ENCODE data around the gene FAM222B. TPM values are rescaled to one million over a fixed set of nuclear protein-coding genes. Genes with fewer than 3 reads are reported as not detected.

Gene FAM222B
- total RNA-seq, 1 donor, result 6.9 TPM

DNA sequence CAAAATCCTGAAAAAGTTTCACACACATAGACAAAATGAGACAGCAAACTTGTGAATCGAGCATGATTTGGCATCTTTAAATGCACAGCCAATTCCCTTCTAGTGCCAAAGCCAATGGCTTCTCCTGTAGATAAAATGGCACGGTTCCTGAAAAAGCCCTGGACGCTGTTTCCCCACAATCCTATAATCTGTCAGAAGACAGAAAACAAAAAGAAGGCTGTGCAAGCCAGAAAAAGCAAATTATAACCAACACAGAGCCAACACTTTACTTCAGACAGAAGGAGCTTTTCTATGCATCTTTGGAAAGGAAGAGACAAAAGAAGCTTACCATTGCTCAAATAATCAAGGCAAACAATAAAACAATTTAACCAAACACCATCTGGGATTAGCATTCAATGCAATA, 23.8 kb downstream of the FAM222B start:
- no peak overlapping the region for H3K4me3 ChIP-seq (ENCODE audit: low read depth, low read length)
- TF ChIP-seq, protein P1, sequence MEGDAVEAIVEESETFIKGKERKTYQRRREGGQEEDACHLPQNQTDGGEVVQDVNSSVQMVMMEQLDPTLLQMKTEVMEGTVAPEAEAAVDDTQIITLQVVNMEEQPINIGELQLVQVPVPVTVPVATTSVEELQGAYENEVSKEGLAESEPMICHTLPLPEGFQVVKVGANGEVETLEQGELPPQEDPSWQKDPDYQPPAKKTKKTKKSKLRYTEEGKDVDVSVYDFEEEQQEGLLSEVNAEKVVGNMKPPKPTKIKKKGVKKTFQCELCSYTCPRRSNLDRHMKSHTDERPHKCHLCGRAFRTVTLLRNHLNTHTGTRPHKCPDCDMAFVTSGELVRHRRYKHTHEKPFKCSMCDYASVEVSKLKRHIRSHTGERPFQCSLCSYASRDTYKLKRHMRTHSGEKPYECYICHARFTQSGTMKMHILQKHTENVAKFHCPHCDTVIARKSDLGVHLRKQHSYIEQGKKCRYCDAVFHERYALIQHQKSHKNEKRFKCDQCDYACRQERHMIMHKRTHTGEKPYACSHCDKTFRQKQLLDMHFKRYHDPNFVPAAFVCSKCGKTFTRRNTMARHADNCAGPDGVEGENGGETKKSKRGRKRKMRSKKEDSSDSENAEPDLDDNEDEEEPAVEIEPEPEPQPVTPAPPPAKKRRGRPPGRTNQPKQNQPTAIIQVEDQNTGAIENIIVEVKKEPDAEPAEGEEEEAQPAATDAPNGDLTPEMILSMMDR (IDR thresholded peaks at IDR 0.05; ENCODE audit: insufficient read depth, low read depth, low read length), result no peak
- DNase-seq (ENCODE audit: low read depth), result no peak

DNA sequence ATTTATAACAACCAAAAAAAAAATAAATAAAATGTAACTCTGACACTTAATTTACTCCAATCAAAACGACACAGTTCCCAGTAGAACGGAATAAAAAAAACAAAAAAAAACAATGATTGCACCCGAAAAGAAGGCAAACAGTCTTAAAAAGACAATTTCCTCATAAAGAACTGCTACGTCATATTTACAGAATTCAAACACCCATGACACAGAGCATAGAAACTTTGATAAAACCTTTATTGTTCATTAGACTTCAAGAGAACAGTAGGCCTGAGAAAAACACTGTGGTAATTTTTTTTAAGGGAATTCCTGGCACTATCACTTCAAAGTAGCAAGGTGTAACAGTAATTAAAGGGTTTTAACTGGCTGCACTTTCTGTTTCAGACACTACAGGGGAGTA, 26.1 kb downstream of the FAM222B start:
- no peak overlapping the region for H3K4me3 ChIP-seq (ENCODE audit: low read depth, low read length)
- DNase-seq (ENCODE audit: low read depth), result peak; percentile 34
- TF ChIP-seq, protein P1 (IDR thresholded peaks at IDR 0.05; ENCODE audit: insufficient read depth, low read depth, low read length), result no peak

DNA sequence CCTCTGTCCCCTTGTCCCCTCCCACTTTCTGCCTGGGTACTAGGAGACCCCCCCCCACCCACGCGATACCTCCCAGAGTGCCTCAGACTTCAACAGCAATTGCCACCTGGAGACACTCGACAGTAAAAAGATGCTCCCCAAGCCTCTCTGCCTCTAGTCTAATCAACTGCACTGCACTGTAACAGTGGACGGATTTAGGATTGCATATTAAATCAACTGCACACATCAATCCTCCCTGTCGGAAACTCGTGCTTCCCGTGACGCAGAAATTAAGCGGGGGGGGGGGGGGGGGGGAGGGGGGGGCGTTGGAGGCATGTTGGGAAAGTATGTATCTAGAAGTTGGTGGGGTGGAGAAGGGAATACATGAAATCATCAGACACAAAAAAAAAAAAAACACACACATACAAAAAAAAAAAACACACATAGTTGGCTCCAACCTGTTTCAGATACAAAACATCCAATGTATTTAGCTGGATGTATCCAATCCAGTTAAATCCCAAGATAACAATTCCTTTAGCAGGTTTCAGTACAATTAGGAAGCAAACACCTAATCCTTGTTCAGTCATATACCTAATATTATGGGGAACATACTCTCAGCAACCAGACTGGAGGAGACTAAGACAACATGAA, 29.7 kb downstream of the FAM222B start:
- peak; percentile 81 for DNase-seq (ENCODE audit: low read depth)
- H3K4me3 ChIP-seq (ENCODE audit: low read depth, low read length), result peak overlapping the region; percentile 99
- TF ChIP-seq, protein P1 (IDR thresholded peaks at IDR 0.05; ENCODE audit: insufficient read depth, low read depth, low read length), result no peak

DNA sequence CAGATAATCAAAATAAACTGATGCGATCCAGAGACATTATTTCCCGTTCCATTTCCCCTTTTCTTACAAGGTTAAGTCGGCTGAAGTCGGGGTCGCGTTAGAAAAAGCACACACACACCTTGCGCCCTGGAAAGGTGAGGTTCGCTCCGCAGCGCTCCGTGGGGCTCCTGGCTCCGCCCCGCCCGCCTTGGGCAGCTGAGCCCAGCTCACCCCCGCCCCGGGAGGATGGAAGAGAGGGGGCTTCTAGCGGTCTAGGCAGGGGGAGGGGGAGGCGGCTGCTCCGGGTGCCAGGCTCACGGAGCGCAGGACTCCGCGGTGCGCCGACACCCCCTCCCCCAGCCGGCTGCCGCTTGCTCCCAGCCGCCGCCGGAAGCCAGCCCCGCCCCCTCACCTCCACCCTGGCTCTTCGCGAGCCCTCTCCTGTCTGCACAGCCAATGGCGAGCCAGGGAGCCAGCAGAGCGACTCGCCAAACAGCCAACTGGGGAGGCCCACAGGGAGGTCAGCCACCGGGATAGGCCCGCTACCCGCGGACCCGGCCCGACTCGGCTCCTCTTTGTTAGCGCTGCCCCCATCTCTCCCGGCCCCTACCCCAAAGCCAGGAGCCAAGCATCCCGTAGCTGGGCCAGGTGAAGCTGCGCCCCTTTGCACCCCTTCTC, 30.4 kb downstream of the FAM222B start:
- DNase-seq (ENCODE audit: low read depth), result peak; percentile 96
- TF ChIP-seq, protein P1 (IDR thresholded peaks at IDR 0.05; ENCODE audit: insufficient read depth, low read depth, low read length), result no peak
- H3K4me3 ChIP-seq (ENCODE audit: low read depth, low read length), result peak overlapping the region; percentile 99

DNA sequence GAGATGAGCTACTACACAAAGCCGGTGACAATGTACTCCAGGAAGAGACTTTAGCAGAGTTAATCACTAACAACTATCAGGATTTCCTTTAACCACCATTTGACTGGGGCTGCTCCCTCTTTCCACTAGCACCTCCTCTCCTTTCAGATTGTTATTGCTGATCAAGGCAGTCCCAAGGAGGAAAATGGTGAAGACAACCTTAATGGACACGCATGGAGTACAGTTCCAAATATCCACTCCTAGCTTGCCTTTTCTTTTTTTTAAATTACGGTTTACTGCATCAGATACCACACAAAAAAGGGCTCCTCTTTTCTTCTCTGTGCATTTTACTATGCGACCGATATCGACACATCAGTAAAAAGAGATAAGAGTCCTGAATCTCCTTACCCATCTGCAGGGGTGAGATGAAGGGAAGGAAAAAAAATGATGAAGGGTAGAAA, 30.9 kb downstream of the FAM222B start:
- peak overlapping the region; percentile 99 for H3K4me3 ChIP-seq (ENCODE audit: low read depth, low read length)
- TF ChIP-seq, protein P1 (IDR thresholded peaks at IDR 0.05; ENCODE audit: insufficient read depth, low read depth, low read length), result no peak
- peak; percentile 54 for DNase-seq (ENCODE audit: low read depth)

DNA sequence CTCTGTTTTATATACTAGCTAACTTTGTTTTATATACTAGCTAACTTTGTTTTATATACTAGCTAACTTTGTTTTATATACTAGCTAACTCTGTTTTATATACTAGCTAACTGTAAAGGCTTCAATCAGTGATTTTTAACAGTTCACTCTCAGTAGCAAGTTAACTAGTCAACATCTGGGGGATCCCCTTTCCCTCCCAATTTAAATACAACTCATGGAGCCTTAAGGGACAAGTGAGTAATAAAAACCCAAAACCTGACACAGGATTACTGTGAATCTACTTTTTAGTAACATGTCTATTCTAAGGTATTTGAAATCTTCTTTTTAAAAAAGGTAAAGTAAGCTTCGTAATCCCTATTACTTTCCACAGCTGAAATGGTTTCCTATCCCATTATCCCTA, 32.2 kb downstream of the FAM222B start:
- no peak for DNase-seq (ENCODE audit: low read depth)
- TF ChIP-seq, protein P1 (IDR thresholded peaks at IDR 0.05; ENCODE audit: insufficient read depth, low read depth, low read length), result no peak
- H3K4me3 ChIP-seq (ENCODE audit: low read depth, low read length), result no peak overlapping the region

Data from fibroblast of villous mesenchyme (primary cell).